DOHH2 (cell line): ENCODE data around the gene PTBP3.

Source experiments
- EZH2phosphoT487 ChIP-seq: fragments of 200-600 bp; sonication (generic); IDR thresholded peaks from 2 replicates; pipeline ENCODE4 v1.6.1; 2017; ENCODE audit warnings: borderline replicate concordance, mild to moderate bottlenecking, antibody characterized with exemption, low read length, moderate library complexity, mixed read lengths
- TF ChIP-seq, protein P1 (sequence below): fragments of 200-600 bp; sonication (generic); IDR thresholded peaks from one replicate; pipeline ENCODE4 v1.5.1; 2014; ENCODE audit warnings: antibody characterized with exemption, mild to moderate bottlenecking, low read depth, low read length; ENCODE audit not compliant: poor library complexity, severe bottlenecking

DNA sequence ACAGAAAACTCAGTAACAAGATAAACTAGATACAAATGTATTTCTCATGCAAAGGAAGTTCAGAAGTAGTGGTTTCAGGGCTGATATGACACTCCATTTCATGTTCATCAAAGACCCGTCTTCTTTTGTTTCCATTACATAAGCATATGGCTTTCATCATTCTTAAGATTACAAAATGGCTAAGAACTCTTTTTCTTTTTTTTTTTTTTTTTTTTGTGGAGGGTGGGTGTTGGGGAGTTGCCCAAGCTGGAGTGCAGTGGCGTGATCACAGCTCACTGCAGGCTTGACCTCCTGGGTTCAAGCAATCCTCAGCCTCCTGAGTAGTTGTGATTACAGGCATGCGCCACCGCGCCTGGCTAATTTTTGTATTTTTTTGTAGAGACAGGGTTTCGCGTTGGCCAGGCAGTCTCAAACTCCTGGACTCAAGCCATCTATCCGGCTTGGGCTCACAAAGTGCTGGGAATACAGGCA lies 22.0 kb upstream of the PTBP3 start:
- TF ChIP-seq, protein P1, sequence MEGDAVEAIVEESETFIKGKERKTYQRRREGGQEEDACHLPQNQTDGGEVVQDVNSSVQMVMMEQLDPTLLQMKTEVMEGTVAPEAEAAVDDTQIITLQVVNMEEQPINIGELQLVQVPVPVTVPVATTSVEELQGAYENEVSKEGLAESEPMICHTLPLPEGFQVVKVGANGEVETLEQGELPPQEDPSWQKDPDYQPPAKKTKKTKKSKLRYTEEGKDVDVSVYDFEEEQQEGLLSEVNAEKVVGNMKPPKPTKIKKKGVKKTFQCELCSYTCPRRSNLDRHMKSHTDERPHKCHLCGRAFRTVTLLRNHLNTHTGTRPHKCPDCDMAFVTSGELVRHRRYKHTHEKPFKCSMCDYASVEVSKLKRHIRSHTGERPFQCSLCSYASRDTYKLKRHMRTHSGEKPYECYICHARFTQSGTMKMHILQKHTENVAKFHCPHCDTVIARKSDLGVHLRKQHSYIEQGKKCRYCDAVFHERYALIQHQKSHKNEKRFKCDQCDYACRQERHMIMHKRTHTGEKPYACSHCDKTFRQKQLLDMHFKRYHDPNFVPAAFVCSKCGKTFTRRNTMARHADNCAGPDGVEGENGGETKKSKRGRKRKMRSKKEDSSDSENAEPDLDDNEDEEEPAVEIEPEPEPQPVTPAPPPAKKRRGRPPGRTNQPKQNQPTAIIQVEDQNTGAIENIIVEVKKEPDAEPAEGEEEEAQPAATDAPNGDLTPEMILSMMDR, result no peak
- TF ChIP-seq EZH2phosphoT487, result no peak
